ENCODE data around the gene SARM1. TPM values are rescaled to one million over a fixed set of nuclear protein-coding genes. Genes with fewer than 3 reads are reported as not detected.

Gene SARM1
- total RNA-seq, 3 donors from 2014 or later (not counting 1 experiment from before 2014, with no cell fraction given), result 25.7 to 33.0 (median 26.2) TPM

DNA sequence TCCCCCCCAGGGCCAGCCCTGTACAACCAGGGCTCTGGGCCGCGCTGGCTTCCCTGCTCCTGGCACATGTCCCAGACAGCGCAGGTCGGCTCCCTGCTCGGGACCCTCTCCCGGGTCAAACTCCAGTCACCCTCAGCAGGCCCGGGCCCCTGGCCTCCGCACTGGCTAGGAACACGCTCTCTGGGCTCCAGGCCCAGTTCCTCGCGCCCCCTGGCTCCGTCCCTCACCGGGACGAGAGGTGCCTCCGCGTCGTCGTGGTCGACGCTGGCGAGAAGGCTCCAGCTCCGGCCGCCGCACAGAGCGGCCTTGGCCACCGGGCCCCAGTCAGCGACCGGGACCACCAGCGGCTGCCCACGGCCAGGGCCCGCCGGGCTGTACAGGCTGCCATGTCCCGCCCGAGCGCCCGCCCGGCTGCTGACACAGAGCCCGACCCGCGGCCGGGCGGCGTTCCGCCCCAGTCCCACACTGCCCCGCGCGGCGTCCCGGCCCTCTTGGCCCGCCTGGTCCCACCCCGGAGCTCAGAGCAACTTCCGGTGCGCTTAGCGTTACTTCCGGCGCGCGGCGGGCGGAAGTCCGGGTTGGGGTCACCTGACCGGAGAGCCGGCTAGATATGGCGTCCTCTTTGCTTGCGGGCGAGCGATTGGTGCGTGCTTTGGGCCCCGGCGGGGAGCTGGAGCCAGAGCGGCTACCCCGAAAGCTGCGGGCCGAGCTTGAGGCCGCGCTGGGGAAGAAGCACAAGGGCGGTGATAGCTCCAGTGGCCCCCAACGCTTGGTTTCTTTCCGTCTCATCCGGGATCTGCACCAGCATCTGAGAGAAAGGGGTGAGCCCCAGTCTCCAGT lies 14.2 kb upstream of the SARM1 start, which contains the start of gene POLDIP2:
Gene POLDIP2 (minus strand): TSS at position 467 of the 840 bp plus-strand sequence. CDS start 79 bp downstream, at position 388.
- H3K27ac ChIP-seq (ENCODE audit: low read length), result peak within 1 kb of the TSS; percentile 78
- peak within 1 kb of the TSS; percentile 97 for H3K4me3 Mint-ChIP-seq
- H3K27ac Mint-ChIP-seq, result peak within 1 kb of the TSS; percentile 94
- TF ChIP-seq, protein P1, sequence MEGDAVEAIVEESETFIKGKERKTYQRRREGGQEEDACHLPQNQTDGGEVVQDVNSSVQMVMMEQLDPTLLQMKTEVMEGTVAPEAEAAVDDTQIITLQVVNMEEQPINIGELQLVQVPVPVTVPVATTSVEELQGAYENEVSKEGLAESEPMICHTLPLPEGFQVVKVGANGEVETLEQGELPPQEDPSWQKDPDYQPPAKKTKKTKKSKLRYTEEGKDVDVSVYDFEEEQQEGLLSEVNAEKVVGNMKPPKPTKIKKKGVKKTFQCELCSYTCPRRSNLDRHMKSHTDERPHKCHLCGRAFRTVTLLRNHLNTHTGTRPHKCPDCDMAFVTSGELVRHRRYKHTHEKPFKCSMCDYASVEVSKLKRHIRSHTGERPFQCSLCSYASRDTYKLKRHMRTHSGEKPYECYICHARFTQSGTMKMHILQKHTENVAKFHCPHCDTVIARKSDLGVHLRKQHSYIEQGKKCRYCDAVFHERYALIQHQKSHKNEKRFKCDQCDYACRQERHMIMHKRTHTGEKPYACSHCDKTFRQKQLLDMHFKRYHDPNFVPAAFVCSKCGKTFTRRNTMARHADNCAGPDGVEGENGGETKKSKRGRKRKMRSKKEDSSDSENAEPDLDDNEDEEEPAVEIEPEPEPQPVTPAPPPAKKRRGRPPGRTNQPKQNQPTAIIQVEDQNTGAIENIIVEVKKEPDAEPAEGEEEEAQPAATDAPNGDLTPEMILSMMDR (IDR thresholded peaks at IDR 0.05), result no peak
- WGBS (ENCODE audit: insufficient coverage), result under 1% methylated on average over 80 of the region's 80 CpGs
- peaks cover 24 to 26% of the 10 kb centered on the region in 2 donors for H3K4me1 Mint-ChIP-seq
- ATAC-seq (peak; percentile 98 to 100 (median 98)), DNase-seq (peak; percentile 95 to 97)
- H3K36me3 Mint-ChIP-seq, result no peaks in the 10 kb centered on the region
- H3K4me1 ChIP-seq (ENCODE audit: control insufficient read depth, insufficient read depth, low read length), result peaks cover 15% of the 10 kb centered on the region
- H3K36me3 ChIP-seq (ENCODE audit: control insufficient read depth, insufficient read depth, low read length), result peaks cover 46% of the 10 kb centered on the region
- no peaks in the 10 kb centered on the region for H3K27me3 Mint-ChIP-seq (ENCODE audit: low read depth in 2 of 2)
- peak within 1 kb of the TSS; percentile 76 for H3K4me3 ChIP-seq (ENCODE audit: low read length)
- H3K9me3 ChIP-seq (ENCODE audit: control insufficient read depth, insufficient read depth, low read length), result no peaks in the 10 kb centered on the region
- intact Hi-C loops (cut with micrococcal nuclease), result loop anchor here (1.0 kb wide), 2 partner anchors 22 to 38 kb away; partner anchors contain the start of genes IFT20, TMEM97 and TNFAIP1
- no peaks in the 10 kb centered on the region for H3K9me3 Mint-ChIP-seq
- no peaks in the 10 kb centered on the region for H3K27me3 ChIP-seq (ENCODE audit: control insufficient read depth, insufficient read depth, low read length)

DNA sequence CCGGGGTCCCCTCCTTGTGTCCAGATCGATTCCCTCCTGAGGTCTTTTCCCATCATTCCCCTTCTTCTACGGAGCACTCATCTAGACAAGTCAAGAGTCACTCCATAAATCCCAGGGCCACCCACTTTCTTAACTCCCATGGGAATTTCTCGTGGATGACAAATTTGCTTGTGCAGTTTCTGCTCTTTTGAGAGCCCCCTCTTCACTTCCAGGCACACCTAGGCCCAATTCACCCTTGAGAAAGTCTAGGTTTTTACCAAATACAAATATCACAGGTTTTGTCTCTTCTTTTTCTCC lies 13.6 kb upstream of the SARM1 start:
- TF ChIP-seq, protein P1 (IDR thresholded peaks at IDR 0.05), result no peak
- no peaks in the 10 kb centered on the region for H3K36me3 Mint-ChIP-seq
- ATAC-seq, result no peak

DNA sequence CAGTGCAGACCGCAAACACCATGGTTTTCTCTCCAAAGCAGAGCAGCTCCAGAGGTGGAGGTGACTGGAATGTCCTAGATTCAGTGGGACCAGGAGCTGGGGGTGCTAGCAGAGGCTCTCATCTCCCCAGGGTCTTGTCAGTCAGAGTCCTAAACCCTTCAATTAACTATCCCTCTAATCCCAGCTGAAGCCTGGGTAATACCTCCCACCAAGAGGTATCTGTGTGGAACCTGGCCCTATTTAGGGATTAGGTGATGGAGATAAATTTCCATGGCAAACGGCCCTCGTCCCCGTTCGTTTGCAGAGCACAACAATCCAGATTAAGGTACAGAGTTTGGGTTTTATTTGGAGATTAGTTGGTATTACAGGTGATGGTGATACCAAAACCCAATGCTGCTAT lies 8.3 kb upstream of the SARM1 start:
- no peak overlapping the region for H3K27ac ChIP-seq (ENCODE audit: low read length)
- H3K4me3 ChIP-seq (ENCODE audit: low read length), result no peak overlapping the region
- no peaks in the 10 kb centered on the region for H3K9me3 ChIP-seq (ENCODE audit: control insufficient read depth, insufficient read depth, low read length)
- H3K4me1 ChIP-seq (ENCODE audit: control insufficient read depth, insufficient read depth, low read length), result peaks cover 2% of the 10 kb centered on the region
- 100% methylated on average over 5 of the region's 5 CpGs for WGBS (ENCODE audit: insufficient coverage)
- no peaks in the 10 kb centered on the region for H3K27me3 ChIP-seq (ENCODE audit: control insufficient read depth, insufficient read depth, low read length)
- no peaks in the 10 kb centered on the region for H3K9me3 Mint-ChIP-seq
- ATAC-seq (no peak), DNase-seq (no peak)
- no peaks in the 10 kb centered on the region for H3K27me3 Mint-ChIP-seq (ENCODE audit: low read depth in 2 of 2)
- H3K27ac Mint-ChIP-seq, result no peak overlapping the region
- intact Hi-C loops (cut with micrococcal nuclease), result no loop called here
- peaks cover 2 to 3% of the 10 kb centered on the region in 2 donors for H3K4me1 Mint-ChIP-seq
- TF ChIP-seq, protein P1 (IDR thresholded peaks at IDR 0.05), result no peak
- peaks cover 37% of the 10 kb centered on the region for H3K36me3 ChIP-seq (ENCODE audit: control insufficient read depth, insufficient read depth, low read length)
- H3K4me3 Mint-ChIP-seq, result no peak overlapping the region
- no peaks in the 10 kb centered on the region for H3K36me3 Mint-ChIP-seq

More for the DNA sequence above, 13.6 kb upstream of the SARM1 start:
- Histone ChIP-seq H3K4me1 (ENCODE audit: control insufficient read depth, insufficient read depth, low read length) (peaks cover 15% of the 10 kb centered on the region), H3K36me3 (ENCODE audit: control insufficient read depth, insufficient read depth, low read length) (peaks cover 45% of the 10 kb centered on the region), H3K27me3 (ENCODE audit: control insufficient read depth, insufficient read depth, low read length) (no peaks in the 10 kb centered on the region), H3K27ac (ENCODE audit: low read length) (peak overlapping the region; percentile 78), H3K9me3 (ENCODE audit: control insufficient read depth, insufficient read depth, low read length) (no peaks in the 10 kb centered on the region), H3K4me3 (ENCODE audit: low read length) (peak overlapping the region; percentile 61)
- H3K27ac Mint-ChIP-seq, result peak overlapping the region; percentile 94
- peak overlapping the region; percentile 97 for H3K4me3 Mint-ChIP-seq
- intact Hi-C loops (cut with micrococcal nuclease), result loop anchor here (1.0 kb wide), 2 partner anchors 23 to 39 kb away; partner anchors contain the start of genes IFT20, TMEM97 and TNFAIP1
- DNase-seq, result no peak
- H3K9me3 Mint-ChIP-seq, result no peaks in the 10 kb centered on the region
- H3K4me1 Mint-ChIP-seq, result peaks cover 24 to 26% of the 10 kb centered on the region in 2 donors
- no peaks in the 10 kb centered on the region for H3K27me3 Mint-ChIP-seq (ENCODE audit: low read depth in 2 of 2)
- WGBS (ENCODE audit: insufficient coverage), result 8% methylated on average over 4 of the region's 4 CpGs
